Neutrophil (primary cell): ENCODE data around the gene PACSIN3.

Experiments
- H3K27ac ChIP-seq: fragments of 200-600 bp; sonication (generic); 2 replicates; pipeline ENCODE4 v1.5.1; 2016; ENCODE audit warnings: mild to moderate bottlenecking, moderate library complexity
- H3K27me3 ChIP-seq: fragments of 200-600 bp; sonication (generic); 2 replicates; pipeline ENCODE4 v1.6.0; 2016; ENCODE audit warnings: mild to moderate bottlenecking
- H3K36me3 ChIP-seq: fragments of 200-600 bp; sonication (generic); 2 replicates; pipeline ENCODE4 v1.5.1; 2017
- H3K4me1 ChIP-seq, 2 experiments: fragments of 200-600 bp in 1 of 2; sonication (generic) in 1 of 2; 1 replicate in 1 of 2; 2 replicates in 1 of 2; pipeline versions ENCODE4 v1.5.1 to v1.6.1; 2013 to 2016; ENCODE audit warnings: low read depth in 1 of 2, low read length in 1 of 2, mild to moderate bottlenecking in 1 of 2, moderate library complexity in 1 of 2; ENCODE audit not compliant: control insufficient read depth in 1 of 2, insufficient read depth in 1 of 2
- H3K4me3 ChIP-seq, 2 experiments: fragments of 200-600 bp in 1 of 2; sonication (generic) in 1 of 2; 1 replicate in 1 of 2; 2 replicates in 1 of 2; pipeline ENCODE4 v1.5.1; 2013 to 2016; ENCODE audit warnings: low read depth in 1 of 2, low read length in 1 of 2, mild to moderate bottlenecking in 1 of 2, moderate library complexity in 1 of 2
- H3K9me3 ChIP-seq: fragments of 200-600 bp; sonication (generic); 2 replicates; pipeline ENCODE4 v1.5.1; 2016
- TF ChIP-seq, protein P1 (sequence below): fragments of 200-600 bp; sonication (generic); IDR thresholded peaks from 2 replicates; pipeline ENCODE4 v1.5.1; 2016; ENCODE audit warnings: antibody characterized with exemption

PACSIN3 gene

DNA sequence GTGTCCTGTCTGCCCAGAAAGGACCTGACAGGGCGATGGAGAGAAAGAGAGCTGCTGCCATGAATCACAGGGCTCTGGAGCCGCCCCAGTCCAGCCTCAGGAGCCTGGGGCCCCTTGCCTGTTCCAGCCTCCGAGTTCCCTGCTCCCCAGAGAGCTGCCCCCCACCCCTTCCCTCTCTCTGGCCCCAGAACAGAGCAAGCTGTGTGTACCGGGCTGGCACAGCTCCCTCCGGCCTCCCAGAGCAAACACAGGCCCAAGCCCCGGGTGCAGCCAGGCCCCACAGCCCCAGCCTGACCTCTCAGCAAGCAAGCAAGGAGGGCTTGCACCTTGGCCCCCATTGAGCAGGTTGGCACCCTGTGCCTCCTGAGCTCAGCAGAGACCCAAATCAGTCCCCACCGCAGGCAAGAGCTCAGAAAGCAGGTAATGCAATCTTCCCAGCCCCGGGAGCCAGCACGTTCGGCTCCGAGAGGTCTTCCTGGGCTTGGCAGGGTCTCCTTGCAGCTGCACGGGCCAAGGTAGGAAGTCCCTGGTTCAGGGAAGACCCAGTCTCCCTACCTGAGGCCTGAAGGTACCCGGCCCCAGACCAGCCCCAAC, 1.4 kb downstream of the PACSIN3 start:
- Histone ChIP-seq H3K4me1 (peaks cover 18 to 20% of the 10 kb centered on the region in 2 experiments), H3K4me3 (no peak overlapping the region), H3K36me3 (no peaks in the 10 kb centered on the region), H3K27ac (no peak overlapping the region), H3K9me3 (no peaks in the 10 kb centered on the region), H3K27me3 (peaks cover 71% of the 10 kb centered on the region)
- TF ChIP-seq, protein P1, sequence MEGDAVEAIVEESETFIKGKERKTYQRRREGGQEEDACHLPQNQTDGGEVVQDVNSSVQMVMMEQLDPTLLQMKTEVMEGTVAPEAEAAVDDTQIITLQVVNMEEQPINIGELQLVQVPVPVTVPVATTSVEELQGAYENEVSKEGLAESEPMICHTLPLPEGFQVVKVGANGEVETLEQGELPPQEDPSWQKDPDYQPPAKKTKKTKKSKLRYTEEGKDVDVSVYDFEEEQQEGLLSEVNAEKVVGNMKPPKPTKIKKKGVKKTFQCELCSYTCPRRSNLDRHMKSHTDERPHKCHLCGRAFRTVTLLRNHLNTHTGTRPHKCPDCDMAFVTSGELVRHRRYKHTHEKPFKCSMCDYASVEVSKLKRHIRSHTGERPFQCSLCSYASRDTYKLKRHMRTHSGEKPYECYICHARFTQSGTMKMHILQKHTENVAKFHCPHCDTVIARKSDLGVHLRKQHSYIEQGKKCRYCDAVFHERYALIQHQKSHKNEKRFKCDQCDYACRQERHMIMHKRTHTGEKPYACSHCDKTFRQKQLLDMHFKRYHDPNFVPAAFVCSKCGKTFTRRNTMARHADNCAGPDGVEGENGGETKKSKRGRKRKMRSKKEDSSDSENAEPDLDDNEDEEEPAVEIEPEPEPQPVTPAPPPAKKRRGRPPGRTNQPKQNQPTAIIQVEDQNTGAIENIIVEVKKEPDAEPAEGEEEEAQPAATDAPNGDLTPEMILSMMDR = no peak

DNA sequence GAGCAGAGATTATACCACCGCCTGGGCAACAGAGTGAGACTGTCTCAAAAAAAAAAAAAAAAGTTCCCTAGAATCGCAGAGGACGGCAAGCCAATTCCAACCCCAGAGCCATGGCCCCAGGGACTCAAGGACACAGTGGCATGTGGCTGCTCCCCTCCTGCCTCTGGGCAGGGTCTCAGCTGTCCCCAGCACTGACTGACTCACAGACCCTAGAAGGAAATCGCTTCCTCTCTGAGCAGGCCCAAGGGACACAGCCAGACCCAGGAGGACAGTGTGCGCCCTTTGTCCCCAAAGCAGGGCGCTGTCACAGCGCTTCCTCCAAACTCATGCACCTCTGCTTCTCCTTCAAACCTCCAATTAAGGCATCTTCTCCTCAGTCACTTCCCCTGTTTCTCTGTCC, 2.3 kb downstream of the PACSIN3 start:
- TF ChIP-seq, protein P1 = no peak
- Histone ChIP-seq H3K36me3 (no peaks in the 10 kb centered on the region), H3K4me3 (no peak overlapping the region), H3K27ac (no peak overlapping the region), H3K27me3 (peaks cover 62% of the 10 kb centered on the region), H3K4me1 (peaks cover 18 to 20% of the 10 kb centered on the region in 2 experiments), H3K9me3 (no peaks in the 10 kb centered on the region)

DNA sequence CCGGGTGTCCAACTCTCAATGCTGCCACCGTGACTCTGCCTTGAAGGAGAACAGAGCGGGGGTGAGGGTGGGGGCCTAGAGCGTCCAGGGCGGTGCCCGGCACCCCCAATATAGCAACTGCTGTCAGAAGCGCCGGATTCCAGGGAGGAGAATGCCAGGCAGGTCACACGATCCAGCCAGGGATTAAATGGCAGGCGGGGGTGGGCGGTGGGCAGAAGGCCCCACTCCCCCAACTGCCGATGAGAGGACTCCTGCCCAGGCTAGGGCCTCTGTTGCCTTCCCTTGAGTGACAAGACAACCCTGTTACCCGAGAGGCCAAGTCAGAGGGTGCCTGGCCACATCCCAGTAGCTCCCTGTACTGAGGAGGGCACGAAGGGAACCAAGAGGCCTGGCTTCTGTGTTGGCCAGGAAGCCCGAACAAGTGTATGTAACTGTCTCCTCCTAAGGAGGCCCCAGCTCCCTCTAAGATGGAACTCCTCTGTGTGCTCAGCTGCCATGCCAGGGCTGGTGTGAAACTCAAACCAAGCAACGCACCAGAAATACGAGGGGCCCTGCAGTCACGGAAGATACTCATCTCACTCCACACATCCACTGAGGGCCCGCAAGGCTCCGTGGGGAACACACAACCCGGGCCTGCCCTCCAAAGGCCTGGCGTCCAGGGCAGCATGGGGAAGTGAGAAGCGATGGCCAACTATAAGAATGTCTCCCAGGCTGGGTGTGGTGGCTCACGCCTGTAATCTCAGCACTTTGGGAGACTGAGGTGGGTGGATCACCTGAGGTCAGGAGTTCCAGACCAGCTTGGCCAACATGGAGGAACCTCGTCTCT, 3.0 kb downstream of the PACSIN3 start:
- Histone ChIP-seq H3K9me3 (no peaks in the 10 kb centered on the region), H3K4me3 (no peak overlapping the region), H3K27me3 (peaks cover 55% of the 10 kb centered on the region), H3K36me3 (no peaks in the 10 kb centered on the region), H3K4me1 (peaks cover 18 to 20% of the 10 kb centered on the region in 2 experiments), H3K27ac (no peak overlapping the region)
- TF ChIP-seq, protein P1 = no peak

DNA sequence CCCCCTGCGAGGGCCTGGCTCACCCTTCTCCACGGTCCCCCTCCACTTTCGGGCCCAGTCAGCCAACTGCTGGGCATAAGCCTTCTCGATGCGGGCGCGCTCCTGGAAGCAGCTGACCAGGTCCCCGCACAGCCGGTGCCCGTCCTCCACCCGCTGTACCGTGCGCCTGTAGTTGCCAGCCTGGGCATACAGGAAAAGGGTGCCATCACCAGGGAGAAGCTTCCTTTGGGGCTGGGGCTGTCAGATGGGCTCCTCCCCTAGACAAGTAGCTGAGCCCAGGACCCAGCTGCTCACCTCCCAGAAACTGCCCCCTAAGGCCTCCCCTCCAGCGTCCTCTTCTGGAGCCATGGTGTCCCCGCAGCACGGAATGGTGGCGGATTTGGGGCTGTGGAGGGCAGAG, 3.9 kb downstream of the PACSIN3 start:
- Histone ChIP-seq H3K4me1 (peaks cover 26 to 28% of the 10 kb centered on the region in 2 experiments), H3K27ac (no peak overlapping the region), H3K36me3 (no peaks in the 10 kb centered on the region), H3K9me3 (no peaks in the 10 kb centered on the region), H3K27me3 (peaks cover 46% of the 10 kb centered on the region), H3K4me3 (no peak overlapping the region)
- TF ChIP-seq, protein P1 = no peak

DNA sequence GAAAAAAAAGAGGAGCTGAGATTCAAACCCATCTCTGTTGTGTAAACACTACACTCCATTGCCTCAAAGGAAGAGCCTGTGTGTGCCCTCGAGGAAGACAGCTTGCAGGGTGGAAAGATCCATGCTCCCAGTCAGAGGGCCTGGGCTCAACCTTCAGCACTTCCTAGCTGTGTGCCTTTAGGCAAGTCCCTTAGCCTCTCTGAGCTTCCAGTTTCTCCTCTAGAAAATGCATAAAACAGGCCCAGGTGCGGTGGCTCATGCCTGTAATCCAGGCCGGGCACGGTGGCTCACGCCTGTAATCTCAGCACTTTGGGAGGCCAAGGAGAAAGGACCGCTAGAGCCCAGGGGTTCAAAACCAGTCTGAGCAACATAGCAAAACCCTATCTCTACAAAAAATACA, 5.0 kb downstream of the PACSIN3 start:
- no peaks in the 10 kb centered on the region for H3K9me3 ChIP-seq
- TF ChIP-seq, protein P1 = no peak
- H3K36me3 ChIP-seq = no peaks in the 10 kb centered on the region
- H3K4me3 ChIP-seq = no peak overlapping the region
- H3K27ac ChIP-seq = no peak overlapping the region
- H3K4me1 ChIP-seq = peaks cover 19 to 21% of the 10 kb centered on the region in 2 experiments
- H3K27me3 ChIP-seq = peaks cover 35% of the 10 kb centered on the region
